ENCODE data around the gene PIGT. TPM values are rescaled to one million over a fixed set of nuclear protein-coding genes. Genes with fewer than 3 reads are reported as not detected.

The PIGT gene
- total RNA-seq, 1 experiment from 2014 or later: 101 TPM

GRCh38 chr20:45395114-45395415, 20.9 kb upstream of the PIGT start:
- Histone ChIP-seq H3K79me2 (ENCODE audit: low read depth) (no peaks in the 10 kb centered on the region), H3K9me2 (ENCODE audit: insufficient read depth) (no peaks in the 10 kb centered on the region), H3K4me1 (replicated peaks; ENCODE audit: insufficient read depth) (no peaks in the 10 kb centered on the region), H4K20me1 (ENCODE audit: insufficient read depth) (no peaks in the 10 kb centered on the region), H3K36me3 (ENCODE audit: low read depth) (no peaks in the 10 kb centered on the region), H3K4me2 (no peak overlapping the region), H3K27me3 (ENCODE audit: insufficient read depth, low read depth) (no peaks in the 10 kb centered on the region), H3F3A (ENCODE audit: insufficient read depth, low read depth) (no peaks in the 10 kb centered on the region), H3K4me3 (no peak overlapping the region), H3K9me3 (ENCODE audit: insufficient read depth, low read depth) (peaks cover 5% of the 10 kb centered on the region; the same call in 1 of the 2 replicates), H3K27ac (no peak overlapping the region), H2AFZ (no peak overlapping the region)
- BruUV-seq (replicated peaks): no TSS peak
- no peak for DNase-seq
- intact Hi-C loops (cut with micrococcal nuclease; ENCODE audit: unreplicated experiment): no loop called here
- TF ChIP-seq EZH2 (IDR thresholded peaks at IDR 0.05; ENCODE audit: low read depth) (no peak), CTCF (conservative IDR thresholded peaks at IDR 0.05) (no peak)
- CTCF ChIA-PET: no interaction called here
- POLR2A ChIA-PET (ENCODE audit: unreplicated experiment): no interaction called here

DNA sequence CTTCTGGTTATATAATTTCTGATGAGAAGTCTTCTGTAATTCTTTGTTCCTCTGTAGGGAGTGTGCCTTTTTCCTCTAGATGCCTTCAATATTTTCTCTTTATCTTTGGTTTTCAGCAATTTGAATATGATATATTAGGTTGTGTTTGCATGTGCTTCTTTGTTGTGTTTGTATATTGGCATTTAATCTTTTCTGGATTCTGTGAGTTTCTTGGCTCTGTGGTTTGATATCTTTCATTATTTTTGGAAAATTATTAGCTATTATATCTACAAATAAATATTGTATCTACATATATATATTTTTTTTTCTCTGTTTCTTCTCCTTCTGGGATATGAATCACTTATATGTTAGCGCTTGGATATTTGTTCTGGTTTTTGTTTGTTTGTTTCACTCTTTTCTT, 16.9 kb upstream of the PIGT start:
- no peaks in the 10 kb centered on the region for H3K36me3 ChIP-seq (ENCODE audit: low read depth)
- H4K20me1 ChIP-seq (ENCODE audit: insufficient read depth): no peaks in the 10 kb centered on the region
- no peak for DNase-seq
- H3K4me1 ChIP-seq (replicated peaks; ENCODE audit: insufficient read depth): no peaks in the 10 kb centered on the region
- no peaks in the 10 kb centered on the region for H3K27me3 ChIP-seq (ENCODE audit: insufficient read depth, low read depth)
- intact Hi-C loops (cut with micrococcal nuclease; ENCODE audit: unreplicated experiment): no loop called here
- peaks cover 24% of the 10 kb centered on the region; the same call in 1 of the 2 replicates for H3K9me3 ChIP-seq (ENCODE audit: insufficient read depth, low read depth)
- no TSS peak for BruUV-seq (replicated peaks)
- H3K9me2 ChIP-seq (ENCODE audit: insufficient read depth): no peaks in the 10 kb centered on the region
- no peak for TF ChIP-seq CTCF (conservative IDR thresholded peaks at IDR 0.05)
- TF ChIP-seq EZH2 (IDR thresholded peaks at IDR 0.05; ENCODE audit: low read depth): no peak
- no peak overlapping the region for H3K4me3 ChIP-seq
- peaks cover 3% of the 10 kb centered on the region; the same call in 1 of the 2 replicates for H3F3A ChIP-seq (ENCODE audit: insufficient read depth, low read depth)
- H3K79me2 ChIP-seq (ENCODE audit: low read depth): no peaks in the 10 kb centered on the region
- no peak overlapping the region for H3K27ac ChIP-seq
- H2AFZ ChIP-seq: no peak overlapping the region
- POLR2A ChIA-PET (ENCODE audit: unreplicated experiment): interaction anchor here (0.6 to 0.7 kb wide), 2 partner anchors 19 to 38 kb away, joined by 4 to 8 read pairs; no protein-coding TSS in a partner anchor
- CTCF ChIA-PET: no interaction called here
- H3K4me2 ChIP-seq: no peak overlapping the region

DNA sequence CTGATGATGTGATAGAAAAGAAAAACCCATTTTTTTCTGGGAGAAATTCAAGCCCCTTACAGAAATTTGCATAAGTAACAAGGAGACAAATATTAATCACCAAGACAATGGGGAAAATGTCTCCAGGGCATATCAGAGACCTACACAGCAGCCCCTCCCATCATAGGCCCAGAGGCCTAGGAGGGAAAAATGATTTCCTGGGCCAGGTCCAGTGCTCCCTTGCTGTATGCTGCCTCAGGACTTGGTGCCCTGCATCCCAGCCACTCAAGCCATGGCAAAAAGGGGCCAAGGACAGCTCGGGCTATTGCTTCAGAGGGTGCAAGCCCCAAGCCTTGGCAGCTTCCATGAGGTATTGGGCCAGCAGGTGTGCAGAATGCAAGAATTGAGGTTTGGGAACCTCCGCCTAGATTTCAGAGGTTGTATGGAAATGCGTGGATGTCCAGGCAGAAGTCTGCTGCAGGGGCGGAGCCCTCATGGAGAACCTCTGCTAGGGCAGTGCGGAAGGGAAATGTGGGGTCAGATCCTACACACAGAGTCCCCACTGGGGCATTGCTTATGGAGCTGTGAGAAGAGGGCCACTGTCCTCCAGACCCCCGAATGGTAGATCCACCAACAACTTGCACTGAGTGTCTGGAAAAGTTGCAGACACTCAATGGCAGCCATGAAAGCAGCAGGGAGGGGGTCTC, 15.5 kb upstream of the PIGT start:
- Histone ChIP-seq H4K20me1 (ENCODE audit: insufficient read depth) (no peaks in the 10 kb centered on the region), H3K79me2 (ENCODE audit: low read depth) (no peaks in the 10 kb centered on the region), H3K9me3 (ENCODE audit: insufficient read depth, low read depth) (peaks cover 24% of the 10 kb centered on the region; the same call in 1 of the 2 replicates), H3K4me1 (replicated peaks; ENCODE audit: insufficient read depth) (no peaks in the 10 kb centered on the region), H3K27me3 (ENCODE audit: insufficient read depth, low read depth) (no peaks in the 10 kb centered on the region), H3K4me3 (no peak overlapping the region), H3K27ac (no peak overlapping the region), H3K36me3 (ENCODE audit: low read depth) (no peaks in the 10 kb centered on the region), H2AFZ (no peak overlapping the region), H3K9me2 (ENCODE audit: insufficient read depth) (no peaks in the 10 kb centered on the region), H3K4me2 (no peak overlapping the region), H3F3A (ENCODE audit: insufficient read depth, low read depth) (peaks cover 10% of the 10 kb centered on the region)
- BruUV-seq (replicated peaks): no TSS peak
- CTCF ChIA-PET: no interaction called here
- TF ChIP-seq EZH2 (IDR thresholded peaks at IDR 0.05; ENCODE audit: low read depth) (no peak), CTCF (conservative IDR thresholded peaks at IDR 0.05) (no peak)
- intact Hi-C loops (cut with micrococcal nuclease; ENCODE audit: unreplicated experiment): no loop called here
- POLR2A ChIA-PET (ENCODE audit: unreplicated experiment): no interaction called here
- DNase-seq: no peak
